GM12875 (cell line): ENCODE measurements around the gene ASPA.

ENCODE experiments used
- H3K4me3 ChIP-seq: one replicate; pipeline ENCODE4 v1.5.1; 2011; ENCODE audit warnings: low read depth, low read length, control low read depth
- CTCF ChIP-seq: IDR thresholded peaks from 2 replicates; pipeline ENCODE4 v1.5.1; 2011; ENCODE audit warnings: low read depth, mild to moderate bottlenecking, control low read depth, inconsistent platforms, low read length, moderate library complexity, borderline replicate concordance; ENCODE audit not compliant: insufficient read depth

The ASPA gene

DNA sequence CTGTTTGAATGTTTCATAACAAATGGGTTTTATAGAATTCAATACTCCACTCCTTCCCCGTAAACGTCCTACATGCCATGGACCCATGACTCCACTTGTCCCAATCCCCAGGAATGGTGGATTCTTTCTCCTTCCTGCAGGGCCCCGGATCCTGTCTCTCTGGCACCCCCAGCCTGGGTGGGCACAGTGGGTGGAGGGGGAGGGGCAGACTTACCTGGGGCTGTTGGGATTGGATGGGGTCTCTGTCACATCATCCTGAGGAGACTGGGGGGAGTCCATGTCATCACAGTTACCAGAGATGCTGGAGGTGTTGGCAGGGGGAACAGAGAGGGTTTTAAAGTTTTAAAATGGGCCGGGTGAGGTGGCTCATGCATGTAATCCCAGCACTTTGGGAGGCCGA, 68.6 kb downstream of the ASPA start:
- H3K4me3 ChIP-seq = no peak overlapping the region
- no peak for TF ChIP-seq CTCF

DNA sequence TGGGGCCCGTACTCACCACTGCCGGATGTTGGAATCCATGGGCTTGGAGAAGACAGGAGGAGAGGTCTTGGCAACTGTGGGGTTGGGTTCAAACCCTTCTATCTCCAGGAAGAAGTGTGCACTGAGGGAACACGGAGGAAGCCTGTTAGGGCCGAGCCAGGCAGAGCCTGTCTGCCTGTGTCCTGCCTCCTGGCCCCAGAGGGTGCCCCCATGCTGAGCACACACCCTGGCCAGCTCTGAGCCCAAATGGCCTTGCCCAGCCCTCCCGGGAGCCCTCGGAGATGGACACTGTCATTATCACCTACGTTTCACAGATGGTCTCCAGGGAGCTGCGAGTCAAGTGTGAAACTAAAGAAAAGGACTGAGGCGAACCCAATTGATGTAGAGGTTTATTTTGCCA, 69.4 kb downstream of the ASPA start:
- no peak for TF ChIP-seq CTCF
- no peak overlapping the region for H3K4me3 ChIP-seq

DNA sequence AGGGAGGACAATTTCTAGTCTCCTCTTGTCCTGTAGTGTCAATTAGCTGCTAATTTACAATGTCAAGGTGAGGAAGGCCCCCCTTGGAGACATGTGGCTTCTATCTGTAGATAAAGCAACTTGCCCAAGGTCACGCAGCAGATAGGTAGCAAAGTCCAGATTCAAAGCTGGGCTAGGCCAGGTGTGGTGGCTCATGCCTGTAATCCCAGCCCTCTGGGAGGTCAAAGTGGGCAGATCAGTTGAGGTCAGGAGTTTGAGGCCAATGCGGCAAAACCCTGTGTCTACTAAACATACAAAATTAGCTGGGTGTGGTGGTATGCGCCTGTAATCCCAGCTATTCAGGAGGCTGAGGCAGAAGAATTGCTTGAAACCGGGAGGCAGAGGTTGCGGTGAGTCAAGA, 70.7 kb downstream of the ASPA start:
- H3K4me3 ChIP-seq = no peak overlapping the region
- no peak for TF ChIP-seq CTCF

DNA sequence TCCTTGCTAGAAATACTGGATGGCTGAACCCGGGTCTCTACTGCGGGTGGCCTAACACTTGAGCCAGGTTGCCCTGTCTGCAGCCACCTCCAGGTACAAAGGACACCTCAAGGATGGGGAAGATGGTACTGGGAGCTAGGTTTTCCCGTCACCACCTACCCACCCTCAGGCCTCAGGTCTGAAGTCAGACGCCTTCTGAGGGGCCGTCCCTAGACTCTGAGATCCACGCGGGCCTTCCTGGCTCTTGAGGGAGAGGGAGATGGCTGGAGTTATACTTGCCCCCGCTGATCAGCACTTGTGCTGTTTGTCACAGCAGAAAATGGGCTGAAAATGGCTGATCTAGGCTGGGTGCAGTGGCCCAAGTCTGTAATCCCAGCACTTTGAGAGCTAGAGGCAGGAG, 71.2 kb downstream of the ASPA start:
- no peak overlapping the region for H3K4me3 ChIP-seq
- TF ChIP-seq CTCF = no peak

DNA sequence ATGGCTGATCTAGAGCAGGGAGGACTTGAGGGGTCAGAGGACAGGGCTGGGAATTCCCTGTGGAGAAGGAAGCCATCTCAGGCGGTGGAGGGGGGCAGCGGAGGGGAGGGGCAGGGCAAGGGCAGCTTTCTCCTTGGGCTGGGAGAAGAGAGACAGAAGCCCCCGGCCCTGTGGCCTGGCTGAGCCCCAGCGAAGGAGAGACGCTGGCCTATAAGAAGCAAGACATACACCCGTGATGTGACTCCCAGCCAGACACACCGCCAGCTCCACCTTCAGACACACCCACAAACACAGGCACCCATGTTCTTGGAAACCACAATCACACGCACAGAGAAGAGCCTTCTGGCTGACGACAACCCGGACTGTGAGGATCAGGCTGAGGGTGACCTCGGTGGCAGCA, 71.8 kb downstream of the ASPA start:
- TF ChIP-seq CTCF = no peak
- no peak overlapping the region for H3K4me3 ChIP-seq

- no peak overlapping the region for H3K4me3 ChIP-seq
- TF ChIP-seq CTCF = no peak
These were observed 73.9 kb downstream of the ASPA start for GRCh38 chr17:3549610-3550162.

GRCh38 chr17:3551189-3551588, 75.4 kb downstream of the ASPA start:
- TF ChIP-seq CTCF = peak; percentile 4; the same call in 1 of the 2 replicates

More at GRCh38 chr17:3551189-3551588, 75.4 kb downstream of the ASPA start:
- no peak overlapping the region for H3K4me3 ChIP-seq
